WERI-Rb-1 (cell line): ENCODE measurements around the gene SPPL2C.

Experiments
- DNase-seq: peaks from one replicate; pipeline ENCODE4 v3.0.0-alpha.2; 2020
- H3K27ac ChIP-seq: fragments of 250-450 bp; sonication (Bioruptor Pico); 2 replicates; pipeline ENCODE4 v1.5.1; 2020; ENCODE audit warnings: mild to moderate bottlenecking, moderate library complexity
- H3K27me3 ChIP-seq: fragments of 250-450 bp; sonication (Bioruptor Pico); 2 replicates; pipeline ENCODE4 v1.5.1; 2021; ENCODE audit warnings: mild to moderate bottlenecking, low read depth, moderate library complexity; ENCODE audit not compliant: insufficient read depth, severe bottlenecking
- H3K36me3 ChIP-seq: fragments of 250-450 bp; sonication (Bioruptor Pico); 2 replicates; pipeline ENCODE4 v1.5.1; 2020; ENCODE audit warnings: mild to moderate bottlenecking, moderate library complexity
- H3K4me3 ChIP-seq: 2 replicates; pipeline ENCODE4 v1.5.1; 2011; ENCODE audit warnings: low read depth, mild to moderate bottlenecking, control low read depth, low read length
- H3K9me3 ChIP-seq: fragments of 250-450 bp; sonication (Bioruptor Pico); 2 replicates; pipeline ENCODE4 v1.5.1; 2021; ENCODE audit warnings: mild to moderate bottlenecking, moderate library complexity; ENCODE audit not compliant: severe bottlenecking
- CTCF ChIP-seq: IDR thresholded peaks from 2 replicates; pipeline ENCODE4 v1.5.1; 2011; ENCODE audit warnings: low read depth, mild to moderate bottlenecking, control low read depth, inconsistent platforms, low read length

Gene SPPL2C

GRCh38 chr17:45851873-45852272 lies 7.2 kb downstream of the SPPL2C start:
- H3K4me3 ChIP-seq = no peak overlapping the region
- no peak for TF ChIP-seq CTCF
- no peaks in the 10 kb centered on the region for H3K27me3 ChIP-seq
- H3K36me3 ChIP-seq = no peaks in the 10 kb centered on the region
- H3K9me3 ChIP-seq = peaks cover 8% of the 10 kb centered on the region
- peak overlapping the region; percentile 22; the same call in 1 of the 2 replicates for H3K27ac ChIP-seq
- no peak for DNase-seq

DNA sequence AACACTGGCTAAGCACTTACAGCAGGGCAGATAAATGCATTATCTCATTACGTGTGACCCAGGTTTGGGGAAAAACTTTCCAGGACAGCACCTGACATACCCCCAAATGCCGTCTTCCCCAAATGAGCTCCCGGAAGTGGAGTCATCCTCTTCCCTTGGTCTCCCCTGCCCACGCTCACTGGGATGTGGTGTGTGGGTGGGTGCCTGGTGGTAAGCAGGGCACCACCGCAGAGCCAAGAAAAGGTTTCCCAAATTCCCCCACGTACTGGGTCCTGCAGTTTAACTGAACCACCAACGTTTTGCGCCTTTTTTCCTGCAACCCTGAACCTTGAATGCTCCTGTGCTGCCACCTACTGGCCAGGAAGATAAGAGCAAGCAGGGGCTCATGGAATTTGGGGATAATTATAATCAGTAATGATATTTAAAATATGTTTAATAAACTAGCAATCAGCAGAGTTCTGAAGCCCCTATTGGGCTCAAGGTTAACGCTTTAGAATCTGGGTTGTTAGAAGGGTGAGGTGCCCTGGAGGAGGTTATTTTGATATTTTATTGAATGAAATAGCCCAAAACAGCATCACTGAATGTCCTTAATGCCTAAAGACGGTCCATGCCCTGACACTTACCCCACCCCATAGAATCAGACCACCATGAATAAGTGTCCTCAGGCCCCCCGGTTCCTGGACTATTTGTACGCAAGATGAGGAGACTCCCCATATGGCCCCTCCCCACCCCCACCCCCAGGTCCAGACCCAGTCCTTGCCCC lies 8.0 kb downstream of the SPPL2C start:
- Histone ChIP-seq H3K9me3 (peaks cover 8% of the 10 kb centered on the region), H3K27ac (peak overlapping the region; percentile 22; the same call in 1 of the 2 replicates), H3K4me3 (no peak overlapping the region), H3K27me3 (no peaks in the 10 kb centered on the region), H3K36me3 (no peaks in the 10 kb centered on the region)
- peak; percentile 76 for DNase-seq
- TF ChIP-seq CTCF = peak; percentile 75

GRCh38 chr17:45854209-45854608 lies 9.5 kb downstream of the SPPL2C start:
- no peaks in the 10 kb centered on the region for H3K36me3 ChIP-seq
- H3K27me3 ChIP-seq = no peaks in the 10 kb centered on the region
- DNase-seq = no peak
- H3K4me3 ChIP-seq = no peak overlapping the region
- H3K27ac ChIP-seq = no peak overlapping the region
- TF ChIP-seq CTCF = no peak
- H3K9me3 ChIP-seq = peaks cover 8% of the 10 kb centered on the region

- no peak overlapping the region for H3K27ac ChIP-seq
- DNase-seq = no peak
- TF ChIP-seq CTCF = no peak
- no peaks in the 10 kb centered on the region for H3K36me3 ChIP-seq
- no peaks in the 10 kb centered on the region for H3K27me3 ChIP-seq
- H3K9me3 ChIP-seq = peaks cover 8% of the 10 kb centered on the region
- H3K4me3 ChIP-seq = no peak overlapping the region
Observed at GRCh38 chr17:45855691-45856336, 11.1 kb downstream of the SPPL2C start.

- Histone ChIP-seq H3K27me3 (no peaks in the 10 kb centered on the region), H3K4me3 (no peak overlapping the region), H3K9me3 (peaks cover 11% of the 10 kb centered on the region), H3K36me3 (no peaks in the 10 kb centered on the region), H3K27ac (no peak overlapping the region; the same call in 1 of the 2 replicates)
- no peak for DNase-seq
- TF ChIP-seq CTCF = no peak
Observed at GRCh38 chr17:45857977-45858708, 13.5 kb downstream of the SPPL2C start.
